GM21619 (cell line): Measurements from ENCODE around the gene KIR2DL4.
"Not testable (repeated sequence)": the region's sequence is repeated elsewhere in the genome, so short reads cannot be mapped to it uniquely, and the experiment has no call there.

ENCODE experiments used
- ATAC-seq: cut with Tn5 transposase; IDR thresholded peaks from one replicate; pipeline ENCODE4 v1.9.1; 2021; ENCODE audit not compliant: unreplicated experiment

The KIR2DL4 gene

DNA sequence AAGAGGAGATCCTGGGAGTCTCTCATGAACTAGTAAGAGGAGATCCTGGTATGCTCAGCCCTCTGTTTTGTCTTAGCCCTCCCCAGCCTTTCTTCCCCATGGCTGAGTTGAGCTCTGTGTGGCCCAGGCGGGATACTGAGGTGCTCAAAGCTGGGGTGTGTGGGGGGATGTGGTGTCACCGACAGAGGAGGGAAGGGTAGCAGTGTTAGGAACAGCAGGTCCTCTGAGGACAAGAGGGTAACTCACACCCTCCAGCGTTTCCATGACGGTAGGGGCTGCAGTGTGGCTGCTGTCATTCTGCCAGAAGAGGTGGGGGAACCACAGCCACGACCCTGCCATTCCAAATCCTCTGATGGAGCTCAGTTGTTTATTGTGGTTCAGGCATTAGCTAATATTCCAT, 691 bp downstream of the KIR2DL4 start:
- ATAC-seq: no peak

DNA sequence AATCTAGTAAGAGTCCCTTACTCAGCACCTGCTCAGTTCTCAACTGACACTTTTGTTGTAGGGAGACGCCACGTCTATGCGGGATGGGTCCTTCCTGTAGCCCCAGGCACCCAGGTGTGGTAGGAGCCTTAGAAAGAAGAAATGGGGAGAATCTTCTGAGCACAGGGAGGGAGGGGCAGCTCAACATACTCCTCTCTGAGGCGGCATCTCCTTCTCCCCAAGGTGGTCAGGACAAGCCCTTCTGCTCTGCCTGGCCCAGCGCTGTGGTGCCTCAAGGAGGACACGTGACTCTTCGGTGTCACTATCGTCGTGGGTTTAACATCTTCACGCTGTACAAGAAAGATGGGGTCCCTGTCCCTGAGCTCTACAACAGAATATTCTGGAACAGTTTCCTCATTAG, 1.2 kb downstream of the KIR2DL4 start:
- no peak for ATAC-seq

DNA sequence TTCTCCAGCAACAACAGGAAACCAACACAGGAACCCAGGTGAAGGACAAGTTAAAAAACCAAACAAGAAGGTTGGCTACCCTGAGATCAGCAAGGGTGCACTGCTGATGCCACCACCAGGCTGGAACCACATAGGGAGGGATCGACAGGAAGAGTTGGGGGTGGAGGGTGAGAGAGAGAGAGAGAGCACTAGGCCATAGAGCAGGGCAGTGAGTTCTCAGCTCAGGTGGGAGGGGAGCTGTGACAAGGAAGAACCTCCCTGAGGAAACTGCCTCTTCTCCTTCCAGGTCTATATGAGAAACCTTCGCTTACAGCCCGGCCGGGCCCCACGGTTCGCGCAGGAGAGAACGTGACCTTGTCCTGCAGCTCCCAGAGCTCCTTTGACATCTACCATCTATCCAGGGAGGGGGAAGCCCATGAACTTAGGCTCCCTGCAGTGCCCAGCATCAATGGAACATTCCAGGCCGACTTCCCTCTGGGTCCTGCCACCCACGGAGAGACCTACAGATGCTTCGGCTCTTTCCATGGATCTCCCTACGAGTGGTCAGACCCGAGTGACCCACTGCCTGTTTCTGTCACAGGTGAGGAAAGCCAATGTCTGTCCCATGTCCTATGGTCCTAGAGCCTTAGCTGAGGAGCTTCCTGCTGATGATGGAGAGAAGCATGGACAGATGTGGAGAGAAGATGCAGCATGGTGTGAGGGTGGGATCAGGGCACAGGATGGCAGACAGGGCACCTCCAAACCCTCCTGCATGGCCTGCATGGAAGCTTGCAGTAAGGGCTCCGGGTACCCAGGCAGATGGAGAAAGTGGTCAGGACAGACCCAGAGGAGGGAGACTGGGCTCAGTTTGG, 2.5 kb downstream of the KIR2DL4 start:
- ATAC-seq: no peak

DNA sequence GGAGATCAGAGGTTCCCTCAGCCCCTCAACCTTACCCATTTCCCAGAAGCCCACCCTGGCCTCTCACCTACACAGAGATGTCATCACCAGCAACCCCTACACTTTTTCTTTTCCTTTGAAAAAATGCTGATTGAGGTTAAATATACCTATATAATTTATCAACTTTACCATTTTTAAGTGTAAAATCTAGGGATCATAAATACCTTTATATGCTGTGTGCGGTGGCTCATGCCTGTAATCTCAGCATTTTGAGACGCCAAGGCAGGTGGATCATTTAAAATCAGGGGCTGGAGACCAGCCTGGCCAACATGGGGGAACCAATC, 3.1 kb downstream of the KIR2DL4 start:
- no peak for ATAC-seq

DNA sequence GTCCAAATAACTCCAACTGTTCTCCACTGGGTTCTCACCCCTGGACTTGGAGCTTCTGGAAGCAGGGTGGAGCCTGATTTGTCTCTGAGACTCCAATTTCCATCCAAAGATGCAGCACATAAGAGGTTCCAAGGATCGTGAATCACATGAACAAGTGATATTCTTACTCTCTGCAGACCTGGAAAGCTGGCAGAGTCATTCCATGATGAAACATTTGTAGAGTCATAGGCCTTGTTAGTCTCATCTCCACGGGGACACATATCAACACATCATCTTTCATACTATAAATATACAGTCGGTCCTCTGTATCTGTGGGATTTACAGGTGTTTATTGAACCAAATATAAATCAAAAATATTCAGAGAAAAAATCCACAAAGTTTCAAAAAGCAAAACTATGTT, 11.2 kb downstream of the KIR2DL4 start:
- ATAC-seq: not testable (repeated sequence)

DNA sequence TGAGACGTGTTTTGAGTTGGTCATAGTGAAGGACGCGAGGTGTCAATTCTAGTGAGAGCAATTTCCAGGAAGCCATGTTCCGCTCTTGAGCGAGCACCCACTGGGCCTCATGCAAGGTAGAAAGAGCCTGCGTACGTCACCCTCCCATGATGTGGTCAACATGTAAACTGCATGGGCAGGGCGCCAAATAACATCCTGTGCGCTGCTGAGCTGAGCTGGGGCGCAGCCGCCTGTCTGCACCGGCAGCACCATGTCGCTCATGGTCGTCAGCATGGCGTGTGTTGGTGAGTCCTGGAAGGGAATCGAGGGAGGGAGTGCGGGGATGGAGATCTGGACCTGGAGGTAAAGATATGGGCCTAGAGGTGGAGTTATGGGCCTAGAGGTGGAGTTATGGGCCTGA, 12.8 kb downstream of the KIR2DL4 start, which contains the start of gene KIR3DL1:
KIR3DL1 (plus strand) TSS at position 218 of the 400 bp plus-strand sequence.
- not testable (repeated sequence) for ATAC-seq

DNA sequence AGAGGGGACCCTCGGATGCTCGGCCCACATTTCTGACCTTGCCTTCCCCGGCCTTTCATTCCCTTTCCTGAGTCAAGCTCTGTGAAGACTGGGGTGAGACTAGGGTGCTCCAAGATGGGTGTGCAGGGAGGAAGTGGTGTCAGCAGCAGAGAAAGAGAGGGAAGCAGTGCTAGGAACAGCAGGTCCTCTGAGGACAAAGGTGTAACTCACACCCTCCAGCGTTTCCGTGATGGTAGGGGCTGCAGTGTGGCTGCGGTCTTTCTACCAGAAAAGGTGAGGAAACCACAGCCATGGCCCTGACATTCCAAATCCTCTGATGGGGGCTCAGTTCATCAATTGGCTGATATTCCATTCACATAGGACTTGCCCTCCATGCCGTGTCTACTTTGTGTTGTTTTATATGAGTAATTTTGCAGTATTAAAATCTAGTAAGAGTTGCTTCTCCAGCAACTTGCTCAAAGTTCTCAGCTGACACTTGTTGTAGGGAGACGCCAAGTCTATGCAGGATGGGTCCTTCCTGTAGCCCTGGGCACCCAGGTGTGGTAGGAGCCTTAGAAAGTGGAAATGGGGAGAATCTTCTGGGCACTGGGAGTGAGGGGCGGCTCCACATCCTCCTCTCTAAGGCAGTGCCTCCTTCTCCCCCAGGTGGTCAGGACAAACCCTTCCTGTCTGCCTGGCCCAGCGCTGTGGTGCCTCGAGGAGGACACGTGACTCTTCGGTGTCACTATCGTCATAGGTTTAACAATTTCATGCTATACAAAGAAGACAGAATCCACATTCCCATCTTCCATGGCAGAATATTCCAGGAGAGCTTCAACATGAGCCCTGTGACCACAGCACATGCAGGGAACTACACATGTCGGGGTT, 14.5 kb downstream of the KIR2DL4 start:
- no peak for ATAC-seq

DNA sequence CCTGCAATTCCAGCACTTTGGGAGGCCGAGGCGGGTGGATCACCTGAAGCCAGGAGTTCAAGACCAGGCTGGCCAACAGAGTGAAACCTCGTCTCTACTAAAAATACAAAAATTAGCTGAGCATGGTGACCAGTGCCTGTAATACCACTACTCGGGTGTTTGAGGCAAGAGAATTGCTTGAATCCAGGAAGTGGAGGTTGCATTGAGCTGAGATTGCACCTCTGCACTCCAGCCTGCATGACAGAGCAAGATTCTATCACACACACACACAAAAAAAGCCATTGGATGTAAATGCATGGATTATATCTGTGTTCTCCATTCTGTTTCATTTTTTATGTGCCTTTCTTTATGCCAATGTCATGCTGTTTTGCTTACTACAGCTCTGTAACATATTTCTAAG, 21.0 kb downstream of the KIR2DL4 start:
- not testable (repeated sequence) for ATAC-seq

DNA sequence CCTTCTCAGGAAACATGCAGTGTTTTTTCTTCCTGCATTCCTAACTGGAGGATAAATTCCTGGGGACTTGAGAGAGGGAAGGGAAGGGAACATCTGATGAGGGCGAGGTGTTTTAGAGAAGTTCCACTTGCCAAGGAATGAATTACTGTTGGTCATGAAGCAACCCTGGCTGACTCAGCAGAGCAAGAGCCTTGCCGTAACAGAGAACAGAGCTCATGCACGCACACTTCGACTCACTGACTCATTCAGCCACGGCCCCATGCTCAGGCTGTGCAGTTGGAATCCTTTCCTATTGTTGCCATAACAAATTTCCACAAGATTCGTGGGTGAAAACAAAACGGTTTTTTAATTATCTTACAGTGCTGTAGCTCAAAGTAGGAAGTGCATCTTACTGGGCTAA, 21.9 kb downstream of the KIR2DL4 start:
- not testable (repeated sequence) for ATAC-seq

DNA sequence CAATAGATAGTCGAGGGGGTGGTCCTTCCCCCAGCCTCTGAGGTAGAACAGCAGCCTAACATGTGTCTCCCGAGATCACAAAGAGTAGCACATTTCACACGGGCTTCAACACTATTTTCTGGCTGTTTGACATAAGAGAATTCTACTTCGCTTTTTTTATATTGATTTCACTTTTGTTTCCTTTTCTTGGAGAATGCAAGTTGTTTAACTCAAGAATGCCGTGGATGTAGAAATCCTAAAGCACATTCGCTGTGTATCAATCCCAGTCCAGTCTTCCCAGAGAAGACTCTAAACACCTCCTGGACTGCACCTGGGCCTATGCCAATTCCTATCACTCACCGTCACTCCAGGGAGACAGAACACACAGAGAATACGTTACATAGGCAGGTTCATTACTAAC, 24.7 kb downstream of the KIR2DL4 start:
- not testable (repeated sequence) for ATAC-seq

DNA sequence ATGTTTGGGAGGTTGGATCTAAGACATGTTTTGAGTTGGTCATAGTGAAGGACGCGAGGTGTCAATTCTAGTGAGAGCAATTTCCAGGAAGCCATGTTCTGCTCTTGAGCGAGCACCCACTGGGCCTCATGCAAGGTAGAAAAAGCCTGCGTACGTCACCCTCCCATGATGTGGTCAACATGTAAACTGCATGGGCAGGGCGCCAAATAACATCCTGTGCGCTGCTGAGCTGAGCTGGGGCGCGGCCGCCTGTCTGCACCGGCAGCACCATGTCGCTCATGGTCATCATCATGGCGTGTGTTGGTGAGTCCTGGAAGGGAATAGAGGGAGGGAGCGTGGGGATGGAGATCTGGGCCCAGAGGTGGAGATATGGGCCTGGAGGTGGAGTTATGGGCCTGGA, 29.1 kb downstream of the KIR2DL4 start, which contains the start of gene KIR2DS4:
KIR2DS4 (plus strand) TSS at position 181 of the 400 bp plus-strand sequence.
- ATAC-seq: not testable (repeated sequence)

DNA sequence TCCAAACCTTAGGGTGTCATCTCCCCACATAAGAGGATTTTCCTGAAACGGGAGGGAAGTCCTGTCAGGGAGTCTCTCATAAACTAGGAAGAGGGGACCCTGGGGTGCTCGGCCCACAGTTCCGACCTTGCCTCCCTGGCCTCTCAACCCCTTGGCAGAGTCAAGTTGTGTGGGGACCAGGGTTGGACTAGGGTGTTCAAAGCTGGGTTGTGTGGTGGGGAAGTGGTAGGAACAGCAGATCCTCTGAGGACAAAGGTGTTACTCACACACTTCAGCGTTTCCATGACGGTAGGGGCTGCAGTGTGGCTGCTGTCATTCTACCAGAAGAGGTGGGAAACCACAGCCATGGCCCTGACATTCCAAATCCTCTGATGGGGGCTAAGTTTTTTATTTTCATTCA, 31.7 kb downstream of the KIR2DL4 start:
- not testable (repeated sequence) for ATAC-seq

DNA sequence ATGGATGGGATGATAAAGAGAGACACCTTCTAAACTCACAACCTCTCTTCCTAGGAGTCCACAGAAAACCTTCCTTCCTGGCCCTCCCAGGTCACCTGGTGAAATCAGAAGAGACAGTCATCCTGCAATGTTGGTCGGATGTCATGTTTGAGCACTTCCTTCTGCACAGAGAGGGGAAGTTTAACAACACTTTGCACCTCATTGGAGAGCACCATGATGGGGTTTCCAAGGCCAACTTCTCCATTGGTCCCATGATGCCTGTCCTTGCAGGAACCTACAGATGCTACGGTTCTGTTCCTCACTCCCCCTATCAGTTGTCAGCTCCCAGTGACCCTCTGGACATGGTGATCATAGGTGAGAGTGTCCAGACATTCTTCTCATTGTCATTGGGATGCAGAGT, 34.1 kb downstream of the KIR2DL4 start:
- not testable (repeated sequence) for ATAC-seq

DNA sequence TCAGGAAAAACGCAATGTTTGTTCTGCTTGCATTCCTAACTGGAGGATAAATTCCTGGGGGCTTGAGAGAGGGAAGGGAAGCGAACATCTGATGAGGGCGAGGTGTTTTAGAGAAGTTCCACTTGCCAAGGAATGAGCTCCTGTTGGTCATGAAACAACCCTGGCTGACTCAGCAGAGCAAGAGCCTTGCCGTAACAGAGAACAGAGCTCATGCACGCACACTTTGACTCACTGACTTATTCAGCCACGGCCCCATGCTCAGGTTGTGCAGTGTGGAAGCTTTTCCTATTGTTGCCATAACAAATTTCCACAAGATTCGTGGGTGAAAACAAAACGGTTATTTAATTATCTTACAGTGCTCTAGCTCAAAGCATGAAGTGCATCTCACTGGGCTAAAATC, 39.8 kb downstream of the KIR2DL4 start:
- not testable (repeated sequence) for ATAC-seq

DNA sequence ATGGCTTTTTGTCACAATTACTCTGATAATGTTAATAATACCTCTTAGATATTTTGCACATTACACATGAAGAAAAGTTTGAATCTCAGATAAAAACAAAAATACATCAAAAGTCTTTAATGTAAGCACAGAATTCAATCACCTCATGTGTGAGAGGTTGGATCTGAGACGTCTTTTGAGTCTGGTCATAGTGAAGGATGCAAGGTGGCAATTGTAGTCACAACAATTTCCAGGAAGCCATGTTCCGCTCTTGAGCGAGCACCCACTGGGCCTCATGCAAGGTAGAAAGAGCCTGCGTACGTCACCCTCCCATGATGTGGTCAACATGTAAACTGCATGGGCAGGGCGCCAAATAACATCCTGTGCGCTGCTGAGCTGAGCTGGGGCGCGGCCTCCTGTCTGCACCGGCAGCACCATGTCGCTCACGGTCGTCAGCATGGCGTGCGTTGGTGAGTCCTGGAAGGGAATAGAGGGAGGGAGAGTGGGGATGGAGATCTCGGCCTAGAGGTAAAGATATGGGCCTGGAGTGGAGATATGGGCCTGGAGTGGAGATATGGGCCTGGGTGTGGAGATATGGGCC, 46.7 kb downstream of the KIR2DL4 start, which contains the start of gene KIR3DL2:
KIR3DL2 (plus strand) TSS at position 383 of the 580 bp plus-strand sequence; CDS start at position 416, 33 bp downstream.
- ATAC-seq: not testable (repeated sequence)

DNA sequence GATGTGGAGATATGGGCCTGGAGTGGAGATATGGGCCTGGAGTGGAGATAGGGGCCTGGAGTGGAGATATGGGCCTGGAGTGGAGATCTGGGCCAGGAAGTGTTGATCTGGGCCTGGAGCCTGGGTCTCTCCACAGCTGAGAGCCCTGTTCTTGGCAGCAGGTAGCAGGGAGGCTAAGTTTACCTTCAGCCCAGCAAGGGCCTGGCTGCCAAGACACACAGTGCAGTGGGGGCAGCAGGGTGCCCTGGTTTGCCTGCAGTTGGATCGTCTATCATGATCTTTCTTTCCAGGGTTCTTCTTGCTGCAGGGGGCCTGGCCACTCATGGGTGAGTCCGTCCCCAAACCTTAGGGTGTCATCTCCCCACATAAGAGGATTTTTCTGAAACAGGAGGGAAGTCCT, 47.5 kb downstream of the KIR2DL4 start:
- ATAC-seq: no peak

DNA sequence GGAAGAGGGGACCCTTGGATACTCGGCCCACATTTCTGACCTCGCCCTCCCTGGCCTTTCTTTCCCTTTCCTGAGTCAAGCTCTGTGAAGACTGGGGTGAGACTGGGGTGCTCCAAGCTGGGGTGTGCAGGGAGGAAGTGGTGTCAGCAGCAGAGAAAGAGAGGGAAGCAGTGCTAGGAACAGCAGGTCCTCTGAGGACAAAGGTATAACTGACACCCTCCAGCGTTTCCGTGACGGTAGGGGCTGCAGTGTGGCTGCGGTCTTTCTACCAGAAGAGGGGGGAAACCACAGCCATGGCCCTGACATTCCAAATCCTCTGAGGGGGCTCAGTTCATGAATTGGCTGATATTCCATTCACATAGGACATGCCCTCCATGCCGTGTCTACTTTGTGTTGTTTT, 47.9 kb downstream of the KIR2DL4 start:
- no peak for ATAC-seq

DNA sequence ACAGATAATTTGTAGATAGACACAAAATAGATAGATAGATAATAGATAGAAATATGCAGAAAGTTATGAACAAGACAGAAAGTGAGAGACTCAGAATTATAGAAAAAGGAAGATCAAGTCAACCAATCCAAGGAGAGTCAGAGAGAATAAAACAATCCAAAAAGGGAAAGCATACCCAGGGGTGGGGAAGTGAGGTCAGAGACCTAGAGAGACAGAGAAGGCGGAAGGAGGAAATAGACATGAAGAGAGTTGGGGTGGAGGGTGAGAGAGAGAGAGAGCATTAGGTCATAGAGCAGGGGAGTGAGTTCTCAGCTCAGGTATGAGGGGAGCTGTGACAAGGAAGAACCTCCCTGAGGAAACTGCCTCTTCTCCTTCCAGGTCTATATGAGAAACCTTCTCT, 51.8 kb downstream of the KIR2DL4 start:
- ATAC-seq: not testable (repeated sequence)

DNA sequence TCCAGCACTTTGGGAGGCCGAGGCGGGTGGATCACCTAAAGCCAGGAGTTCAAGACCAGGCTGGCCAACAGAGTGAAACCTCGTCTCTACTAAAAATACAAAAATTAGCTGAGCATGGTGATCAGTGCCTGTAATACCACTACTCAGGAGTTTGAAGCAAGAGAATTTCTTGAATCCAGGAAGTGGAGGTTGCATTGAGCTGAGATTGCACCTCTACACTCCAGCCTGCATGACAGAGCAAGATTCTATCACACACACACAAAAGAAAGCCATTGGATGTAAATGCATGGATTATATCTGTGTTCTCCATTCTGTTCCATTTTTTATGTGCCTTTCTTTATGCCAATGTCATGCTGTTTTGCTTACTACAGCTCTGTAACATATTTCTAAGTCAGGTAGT, 55.1 kb downstream of the KIR2DL4 start:
- ATAC-seq: not testable (repeated sequence)

DNA sequence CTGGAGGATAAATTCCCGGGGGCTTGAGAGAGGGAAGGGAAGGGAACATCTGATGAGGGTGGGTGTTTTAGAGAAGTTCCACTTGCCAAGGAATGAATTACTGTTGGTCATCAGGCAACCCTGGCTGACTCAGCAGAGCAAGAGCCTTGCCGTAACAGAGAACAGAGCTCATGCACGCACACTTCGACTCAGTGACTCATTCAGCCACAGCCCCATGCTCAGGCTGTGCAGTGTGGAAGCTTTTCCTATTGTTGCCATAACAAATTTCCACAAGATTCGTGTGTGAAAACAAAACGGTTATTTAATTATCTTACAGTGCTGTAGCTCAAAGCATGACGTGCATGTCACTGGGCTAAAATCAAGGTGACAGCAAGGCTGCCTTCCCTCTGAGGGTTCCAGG, 56.0 kb downstream of the KIR2DL4 start:
- not testable (repeated sequence) for ATAC-seq

DNA sequence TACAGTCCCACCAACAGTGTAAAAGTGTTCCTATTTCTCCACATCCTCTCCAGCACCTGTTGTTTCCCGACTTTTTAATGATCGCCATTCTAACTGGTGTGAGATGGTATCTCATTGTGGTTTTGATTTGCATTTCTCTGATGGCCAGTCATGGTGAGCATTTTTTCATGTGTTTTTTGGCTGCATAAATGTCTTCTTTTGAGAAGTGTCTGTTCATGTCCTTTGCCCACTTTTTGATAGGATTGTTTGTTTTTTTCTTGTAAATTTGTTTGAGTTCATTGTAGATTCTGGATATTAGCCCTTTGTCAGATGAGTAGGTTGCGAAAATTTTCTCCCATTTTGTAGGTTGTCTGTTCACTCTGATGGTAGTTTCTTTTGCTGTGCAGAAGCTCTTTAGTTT, 60.0 kb downstream of the KIR2DL4 start:
- not testable (repeated sequence) for ATAC-seq
